ENCODE data around the gene IARS1.

IARS1 gene

DNA sequence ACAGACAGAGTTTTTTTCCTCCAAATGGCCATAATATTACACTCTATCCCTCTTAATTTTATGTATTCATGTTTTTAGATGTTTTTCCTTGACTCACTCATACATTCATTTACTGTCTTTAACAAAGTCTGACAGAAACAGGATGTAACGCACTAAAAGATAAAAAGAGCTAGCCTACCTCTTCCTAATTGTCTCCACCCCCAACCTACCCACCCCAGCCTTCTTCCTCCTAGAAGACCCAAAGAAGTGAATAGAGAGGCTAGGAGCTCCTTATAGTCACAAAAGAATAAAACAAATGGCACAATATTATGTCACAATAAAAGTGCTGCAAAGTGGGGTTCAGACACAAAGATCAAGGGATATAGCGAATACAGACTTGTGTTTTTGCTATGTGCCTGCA is 30.9 kb upstream of the IARS1 start:
- TF ChIP-seq POLR2A (IDR thresholded peaks at IDR 0.05; ENCODE audit: low read depth, low read length) = no peak
- no peak for TF ChIP-seq POLR2AphosphoS5 (IDR thresholded peaks at IDR 0.05; ENCODE audit: low read depth, low read length)
- TF ChIP-seq TAF1 (IDR thresholded peaks at IDR 0.05; ENCODE audit: borderline replicate concordance, low read depth, low read length) = no peak
- no peak for DNase-seq (ENCODE audit: insufficient read length)
- FAIRE-seq = no peak

DNA sequence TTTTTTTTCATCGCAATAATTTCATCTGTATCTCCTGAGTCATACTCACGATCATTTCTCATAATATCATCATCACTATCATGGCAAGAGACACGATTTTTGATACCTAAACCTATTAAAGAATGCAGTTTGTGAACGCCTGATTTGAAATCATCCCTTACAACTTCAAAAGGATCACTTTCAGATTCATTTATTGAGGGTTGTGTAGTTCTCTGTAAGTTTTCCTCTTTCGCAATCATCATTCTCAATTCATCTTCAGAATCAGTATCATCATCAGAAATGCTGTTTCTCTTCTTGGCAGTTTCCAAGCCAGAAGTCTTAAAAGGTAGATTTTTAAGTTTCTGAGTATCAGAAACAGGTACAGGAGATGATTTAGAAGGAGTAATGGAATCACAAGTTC is 22.0 kb upstream of the IARS1 start:
- DNase-seq (ENCODE audit: insufficient read length) = no peak
- TF ChIP-seq POLR2A (IDR thresholded peaks at IDR 0.05; ENCODE audit: low read depth, low read length) (no peak), POLR2AphosphoS5 (IDR thresholded peaks at IDR 0.05; ENCODE audit: low read depth, low read length) (no peak), TAF1 (IDR thresholded peaks at IDR 0.05; ENCODE audit: borderline replicate concordance, low read depth, low read length) (no peak)
- no peak for FAIRE-seq

DNA sequence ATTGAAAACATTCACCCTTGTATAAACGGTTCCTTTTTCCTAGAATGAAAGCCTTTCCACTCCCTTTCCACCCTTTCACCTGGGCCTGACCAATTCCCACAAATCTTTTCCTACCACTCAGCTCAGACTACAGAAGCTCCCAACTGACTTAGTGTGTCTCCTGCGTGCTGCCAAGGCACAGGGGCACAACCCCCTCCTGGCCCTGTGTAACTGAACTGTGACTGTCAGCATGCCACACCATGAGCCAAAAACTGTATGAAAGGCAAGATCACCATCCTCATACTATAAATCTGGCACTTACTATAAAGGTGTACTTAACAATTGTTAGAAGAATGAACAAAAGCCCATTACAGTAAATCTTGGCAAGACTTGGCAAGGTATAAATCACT is 20.1 kb upstream of the IARS1 start:
- no peak for TF ChIP-seq POLR2AphosphoS5 (IDR thresholded peaks at IDR 0.05; ENCODE audit: low read depth, low read length)
- no peak for TF ChIP-seq TAF1 (IDR thresholded peaks at IDR 0.05; ENCODE audit: borderline replicate concordance, low read depth, low read length)
- TF ChIP-seq POLR2A (IDR thresholded peaks at IDR 0.05; ENCODE audit: low read depth, low read length) = no peak
- DNase-seq (ENCODE audit: insufficient read length) = no peak
- no peak for FAIRE-seq

DNA sequence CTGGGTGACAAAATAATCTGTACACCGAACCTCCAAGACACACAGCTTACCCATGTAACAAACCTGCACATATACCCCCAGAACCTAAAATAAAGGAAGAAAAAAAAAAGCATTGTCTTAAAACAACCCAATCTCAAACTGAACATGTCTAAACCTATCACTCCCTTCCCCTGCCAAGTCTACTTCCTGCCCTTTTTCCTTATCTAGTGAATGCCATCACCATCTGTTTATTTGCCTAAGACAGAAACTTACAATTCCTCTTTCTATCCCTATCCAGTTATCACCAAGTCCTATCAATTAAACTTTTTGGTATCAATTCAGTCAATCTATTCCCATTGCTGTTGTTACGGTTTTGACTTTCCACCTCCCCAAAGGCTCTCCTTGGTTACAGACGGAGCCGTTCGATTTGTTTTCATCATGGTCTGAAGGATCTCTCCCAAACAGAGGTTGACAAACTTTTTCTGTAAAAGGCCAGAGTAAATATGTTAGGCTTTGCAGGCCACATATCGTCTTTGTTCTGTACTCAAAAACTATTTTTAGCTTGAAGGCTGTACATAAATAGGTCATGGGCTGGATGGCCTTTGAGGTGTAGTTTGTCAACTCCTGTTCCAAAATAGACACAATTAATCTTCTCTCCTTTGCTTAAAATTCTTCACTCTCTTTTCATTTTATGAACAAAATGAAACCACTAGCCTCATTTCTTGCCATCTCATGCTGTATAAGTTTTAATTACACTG is 19.6 kb upstream of the IARS1 start:
- FAIRE-seq (no peak), DNase-seq (ENCODE audit: insufficient read length) (no peak)
- TF ChIP-seq TAF1 (IDR thresholded peaks at IDR 0.05; ENCODE audit: borderline replicate concordance, low read depth, low read length) = no peak
- no peak for TF ChIP-seq POLR2AphosphoS5 (IDR thresholded peaks at IDR 0.05; ENCODE audit: low read depth, low read length)
- TF ChIP-seq POLR2A (IDR thresholded peaks at IDR 0.05; ENCODE audit: low read depth, low read length) = no peak

DNA sequence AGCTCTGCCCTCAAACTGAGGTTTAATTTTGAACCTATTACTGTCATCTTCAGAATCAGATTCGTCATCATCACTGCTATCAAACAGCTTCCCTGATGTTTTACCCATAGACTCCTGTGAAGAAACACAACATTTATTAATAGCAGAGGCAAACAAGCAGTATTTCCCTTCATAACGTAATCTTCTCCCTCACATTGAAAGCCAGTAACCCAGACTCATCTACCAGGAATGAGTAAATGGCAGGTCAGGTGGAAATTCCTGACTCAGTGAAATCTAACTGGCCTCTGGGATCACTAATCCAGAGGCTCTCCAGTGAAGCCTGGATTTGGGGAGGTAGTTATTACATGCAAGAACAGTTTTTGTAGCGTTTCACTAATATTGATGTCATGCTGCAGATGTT is 17.1 kb upstream of the IARS1 start:
- DNase-seq (ENCODE audit: insufficient read length) (no peak), FAIRE-seq (no peak)
- TF ChIP-seq POLR2A (IDR thresholded peaks at IDR 0.05; ENCODE audit: low read depth, low read length) (no peak), TAF1 (IDR thresholded peaks at IDR 0.05; ENCODE audit: borderline replicate concordance, low read depth, low read length) (no peak), POLR2AphosphoS5 (IDR thresholded peaks at IDR 0.05; ENCODE audit: low read depth, low read length) (no peak)

DNA sequence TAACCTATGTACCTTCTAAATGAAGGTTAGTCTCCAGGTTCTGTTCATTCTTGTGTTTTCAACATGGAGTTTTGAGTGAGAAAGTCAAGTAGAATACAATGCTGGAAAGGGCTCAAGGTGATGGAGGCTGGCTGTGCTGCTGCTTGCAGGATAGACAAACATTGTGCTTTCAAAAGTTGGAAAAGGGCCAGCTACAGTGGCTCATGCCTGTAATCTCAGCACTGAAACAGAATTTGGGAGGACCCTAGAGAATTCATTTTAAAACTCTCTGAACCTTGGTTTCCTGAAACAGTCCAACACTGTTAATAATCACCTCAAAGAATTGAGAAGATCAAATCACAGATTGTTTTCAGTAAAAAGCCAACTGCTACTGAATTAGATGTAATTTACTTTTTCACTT is 15.4 kb upstream of the IARS1 start:
- DNase-seq (ENCODE audit: insufficient read length) (no peak), FAIRE-seq (no peak)
- TF ChIP-seq POLR2A (IDR thresholded peaks at IDR 0.05; ENCODE audit: low read depth, low read length) (no peak), POLR2AphosphoS5 (IDR thresholded peaks at IDR 0.05; ENCODE audit: low read depth, low read length) (no peak), TAF1 (IDR thresholded peaks at IDR 0.05; ENCODE audit: borderline replicate concordance, low read depth, low read length) (no peak)

DNA sequence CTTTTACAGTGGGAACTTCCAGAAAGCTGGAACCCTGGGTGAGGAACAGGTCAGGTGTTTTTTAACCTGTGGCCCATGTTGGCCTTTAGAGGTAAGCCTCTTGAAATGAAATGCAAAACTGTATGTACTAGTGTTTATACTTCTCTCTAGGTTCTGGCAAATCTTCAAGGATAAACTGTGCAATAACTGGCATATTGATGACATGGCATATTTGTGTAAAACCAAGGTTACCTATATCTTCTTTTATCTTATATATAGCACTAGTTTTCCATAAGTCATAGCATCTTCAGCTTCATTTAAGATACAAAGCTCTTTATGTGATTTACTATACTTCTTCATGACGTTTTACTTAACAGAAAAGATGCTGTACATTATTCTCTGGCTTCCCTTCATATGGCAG is 7.4 kb upstream of the IARS1 start:
- TF ChIP-seq POLR2AphosphoS5 (IDR thresholded peaks at IDR 0.05; ENCODE audit: low read depth, low read length) (no peak), TAF1 (IDR thresholded peaks at IDR 0.05; ENCODE audit: borderline replicate concordance, low read depth, low read length) (no peak), POLR2A (IDR thresholded peaks at IDR 0.05; ENCODE audit: low read depth, low read length) (no peak)
- FAIRE-seq = peak; percentile 17

DNA sequence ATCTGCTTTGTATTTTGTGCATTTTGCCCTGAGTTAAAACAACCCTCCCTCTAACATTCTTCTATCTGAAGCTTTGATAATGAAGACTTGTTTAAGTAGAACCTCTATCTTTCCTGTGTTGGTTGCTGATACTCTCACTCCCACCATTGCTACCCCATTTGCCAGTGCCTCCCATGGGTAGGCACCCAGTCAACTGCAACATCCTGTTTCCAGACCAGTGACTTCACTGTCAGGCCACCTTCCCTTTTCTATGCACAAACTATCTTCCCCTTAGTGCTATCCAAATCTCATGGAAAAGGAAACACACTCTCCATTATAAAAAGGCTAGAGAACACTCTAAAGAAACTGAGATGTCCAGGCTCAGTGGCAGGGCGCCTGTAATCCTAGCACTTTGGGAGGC is 5.6 kb upstream of the IARS1 start:
- DNase-seq (ENCODE audit: insufficient read length) (no peak), FAIRE-seq (peak; percentile 64)
- no peak for TF ChIP-seq POLR2AphosphoS5 (IDR thresholded peaks at IDR 0.05; ENCODE audit: low read depth, low read length)
- TF ChIP-seq POLR2A (IDR thresholded peaks at IDR 0.05; ENCODE audit: low read depth, low read length) = no peak
- TF ChIP-seq TAF1 (IDR thresholded peaks at IDR 0.05; ENCODE audit: borderline replicate concordance, low read depth, low read length) = no peak

More for the DNA sequence above, 7.4 kb upstream of the IARS1 start:
- DNase-seq (ENCODE audit: insufficient read length) = no peak

DNA sequence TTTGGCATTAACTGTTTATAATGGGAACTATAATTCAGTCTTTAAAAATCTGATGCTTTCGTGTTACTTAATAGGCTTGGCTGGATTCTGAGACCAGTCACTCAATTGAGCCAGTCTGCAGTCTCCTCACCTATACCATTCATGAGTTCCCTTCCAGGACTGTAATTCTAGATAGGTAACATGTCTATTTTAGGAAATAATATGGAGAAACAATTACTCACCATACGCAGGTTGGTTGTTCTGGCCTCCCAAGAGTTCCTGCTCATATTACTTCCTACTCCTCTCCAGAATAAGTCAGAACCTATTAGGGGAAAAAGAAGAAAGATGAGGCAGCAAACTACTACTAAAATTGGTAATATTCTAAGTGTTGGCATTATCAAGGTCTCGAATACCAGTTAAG is 4.5 kb upstream of the IARS1 start:
- no peak for TF ChIP-seq POLR2A (IDR thresholded peaks at IDR 0.05; ENCODE audit: low read depth, low read length)
- TF ChIP-seq POLR2AphosphoS5 (IDR thresholded peaks at IDR 0.05; ENCODE audit: low read depth, low read length) = no peak
- TF ChIP-seq TAF1 (IDR thresholded peaks at IDR 0.05; ENCODE audit: borderline replicate concordance, low read depth, low read length) = no peak
- FAIRE-seq (no peak), DNase-seq (ENCODE audit: insufficient read length) (no peak)

DNA sequence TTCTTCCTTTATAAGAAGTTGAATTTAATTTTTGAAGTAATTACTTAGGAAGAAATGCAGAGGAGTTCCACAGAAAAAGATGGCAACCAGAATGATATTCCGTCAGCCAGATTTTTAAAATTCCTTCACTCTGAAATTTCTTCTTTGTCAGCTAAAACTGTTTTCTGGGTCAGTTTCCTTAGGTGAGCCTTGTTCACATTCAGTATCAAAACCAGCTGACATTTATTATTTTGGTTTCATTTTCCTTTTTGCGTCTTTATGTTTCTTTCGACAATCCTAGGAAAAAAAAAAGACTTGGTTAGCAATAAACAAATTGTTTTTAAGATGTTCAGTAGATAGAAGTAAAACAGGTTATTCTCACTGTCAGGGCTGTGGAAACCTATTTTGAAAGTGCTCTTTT is 4.1 kb upstream of the IARS1 start:
- TF ChIP-seq TAF1 (IDR thresholded peaks at IDR 0.05; ENCODE audit: borderline replicate concordance, low read depth, low read length) = no peak
- TF ChIP-seq POLR2A (IDR thresholded peaks at IDR 0.05; ENCODE audit: low read depth, low read length) = no peak
- no peak for TF ChIP-seq POLR2AphosphoS5 (IDR thresholded peaks at IDR 0.05; ENCODE audit: low read depth, low read length)
- DNase-seq (ENCODE audit: insufficient read length) (no peak), FAIRE-seq (no peak)

DNA sequence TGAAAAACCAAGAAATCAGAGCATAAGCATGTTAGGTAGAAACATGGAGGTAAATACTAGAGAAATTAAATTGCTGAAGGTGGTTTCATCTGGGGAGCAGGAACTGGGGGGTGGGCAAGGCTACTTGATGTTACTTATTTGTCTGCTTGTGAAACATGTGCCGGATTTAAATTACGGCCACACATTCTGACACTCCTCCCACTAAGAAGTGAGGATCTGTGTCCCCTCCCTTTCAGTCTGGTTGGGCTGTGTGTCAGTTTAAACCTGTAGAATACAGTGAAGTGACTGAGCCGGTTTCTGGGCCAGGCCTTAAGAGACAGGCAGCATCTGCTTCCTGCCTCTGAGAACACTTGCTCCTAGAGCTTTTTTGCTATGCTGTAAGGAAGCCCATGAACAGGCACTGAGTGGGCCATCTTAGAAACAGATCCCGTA is 2.3 kb upstream of the IARS1 start:
- FAIRE-seq = no peak
- no peak for TF ChIP-seq POLR2A (IDR thresholded peaks at IDR 0.05; ENCODE audit: low read depth, low read length)
- TF ChIP-seq POLR2AphosphoS5 (IDR thresholded peaks at IDR 0.05; ENCODE audit: low read depth, low read length) = peak; percentile 50
- no peak for TF ChIP-seq TAF1 (IDR thresholded peaks at IDR 0.05; ENCODE audit: borderline replicate concordance, low read depth, low read length)
- no peak for DNase-seq (ENCODE audit: insufficient read length)

DNA sequence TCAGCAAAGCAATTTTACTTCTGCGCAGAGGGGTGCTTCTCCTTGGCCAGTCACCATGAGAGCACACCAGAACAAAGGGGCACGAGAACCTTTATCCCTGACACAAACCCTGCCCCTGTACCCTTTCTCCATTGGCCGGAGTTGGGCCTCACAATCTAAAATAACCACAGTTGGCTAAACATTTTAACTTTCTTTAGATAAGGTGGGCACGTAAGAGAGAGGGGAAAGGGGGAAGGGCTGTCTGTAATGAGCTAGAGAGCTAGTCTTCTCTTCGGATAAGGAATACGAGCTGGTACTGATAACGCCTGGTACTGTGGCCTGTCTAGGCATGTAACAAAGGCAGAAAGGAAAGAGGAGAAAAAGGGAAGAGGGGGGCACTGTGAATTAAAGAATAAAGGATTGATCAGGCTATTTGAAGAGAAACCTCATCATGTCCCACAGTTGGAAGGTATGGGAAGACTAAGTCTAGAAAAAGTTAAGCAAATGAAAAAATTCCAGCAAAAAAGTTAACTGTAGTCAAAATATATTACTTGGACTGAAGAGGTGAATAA is 1.8 kb upstream of the IARS1 start:
- FAIRE-seq = no peak

More for the DNA sequence above, 1.8 kb upstream of the IARS1 start:
- no peak for DNase-seq (ENCODE audit: insufficient read length)
- no peak for TF ChIP-seq POLR2A (IDR thresholded peaks at IDR 0.05; ENCODE audit: low read depth, low read length)
- no peak for TF ChIP-seq TAF1 (IDR thresholded peaks at IDR 0.05; ENCODE audit: borderline replicate concordance, low read depth, low read length)
- no peak for TF ChIP-seq POLR2AphosphoS5 (IDR thresholded peaks at IDR 0.05; ENCODE audit: low read depth, low read length)

All from GM12892 (cell line).